Superior temporal gyrus (tissue), 1 donor: ENCODE data around the gene SEC23B.

Experiments
- DNase-seq: peaks from one replicate; pipeline ENCODE4 v3.0.0-alpha.2; 2016; ENCODE audit errors: extremely low spot score

The SEC23B gene

DNA sequence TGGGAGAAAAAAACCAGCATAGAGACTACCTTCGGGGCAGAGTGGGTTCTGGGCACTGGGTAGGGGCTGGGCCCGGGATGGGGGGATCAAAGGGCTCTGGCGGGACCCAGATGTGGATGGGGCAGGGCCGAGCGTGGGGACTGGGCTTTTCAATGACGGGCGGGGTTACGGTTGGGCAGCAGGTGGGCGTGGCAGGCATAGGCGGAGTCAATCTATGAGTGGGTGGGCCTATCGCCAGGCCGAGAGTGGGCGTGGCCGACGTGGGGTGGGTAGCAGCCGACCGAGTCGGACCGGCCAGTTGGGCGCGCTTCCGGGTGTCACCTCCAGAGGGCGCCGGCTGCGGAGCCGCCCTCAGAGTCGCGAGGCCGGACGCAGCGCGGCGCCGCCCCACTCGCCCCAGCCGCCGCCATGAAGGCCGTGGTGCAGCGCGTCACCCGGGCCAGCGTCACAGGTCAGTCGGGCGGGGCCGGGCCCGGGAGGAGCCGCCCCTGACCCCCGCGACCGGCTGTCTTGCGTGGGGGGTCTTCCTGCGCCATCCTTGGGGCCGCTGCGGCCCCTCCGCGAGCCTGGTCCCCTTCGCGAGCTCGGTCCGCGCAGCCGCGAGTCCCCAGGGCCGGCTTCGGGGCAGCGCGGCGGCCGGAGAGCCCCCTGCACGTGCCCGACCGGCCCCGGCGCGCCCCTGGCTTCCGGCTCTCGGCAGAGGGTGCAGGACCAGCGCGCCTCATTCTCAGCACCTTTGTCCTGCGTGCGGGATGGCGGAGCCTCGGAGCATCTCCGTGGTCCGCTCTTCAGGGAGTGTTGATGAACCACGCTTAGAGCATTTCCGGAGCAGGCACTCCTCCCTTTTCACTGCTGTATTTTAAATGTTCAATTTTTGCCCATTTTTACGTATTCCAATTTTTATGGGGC is 80.2 kb downstream of the SEC23B start, which contains the start of gene DTD1:
Gene DTD1, plus strand, starts transcription at position 390 of the 909 bp plus-strand sequence. Its CDS starts 19 bp downstream, at position 409.
- DNase-seq = peak; percentile 91

DNA sequence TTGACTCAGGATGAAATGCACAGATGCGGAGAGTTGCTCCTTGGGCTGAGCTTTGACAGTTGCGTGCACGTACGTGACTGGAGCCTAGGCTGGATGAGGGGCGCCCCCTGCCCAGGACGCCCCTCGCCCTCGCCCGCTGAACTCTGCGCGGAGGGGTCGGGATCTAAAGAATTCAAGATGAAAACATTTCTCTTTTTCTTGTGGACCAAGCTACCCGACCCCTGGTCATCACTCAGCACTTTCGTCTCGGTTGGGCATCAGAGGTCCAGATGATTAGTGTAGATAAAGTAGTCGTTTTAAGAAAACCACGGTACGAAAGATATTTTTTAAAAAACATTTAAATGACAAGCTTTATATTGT is 80.8 kb downstream of the SEC23B start:
- DNase-seq = peak; percentile 27

DNA sequence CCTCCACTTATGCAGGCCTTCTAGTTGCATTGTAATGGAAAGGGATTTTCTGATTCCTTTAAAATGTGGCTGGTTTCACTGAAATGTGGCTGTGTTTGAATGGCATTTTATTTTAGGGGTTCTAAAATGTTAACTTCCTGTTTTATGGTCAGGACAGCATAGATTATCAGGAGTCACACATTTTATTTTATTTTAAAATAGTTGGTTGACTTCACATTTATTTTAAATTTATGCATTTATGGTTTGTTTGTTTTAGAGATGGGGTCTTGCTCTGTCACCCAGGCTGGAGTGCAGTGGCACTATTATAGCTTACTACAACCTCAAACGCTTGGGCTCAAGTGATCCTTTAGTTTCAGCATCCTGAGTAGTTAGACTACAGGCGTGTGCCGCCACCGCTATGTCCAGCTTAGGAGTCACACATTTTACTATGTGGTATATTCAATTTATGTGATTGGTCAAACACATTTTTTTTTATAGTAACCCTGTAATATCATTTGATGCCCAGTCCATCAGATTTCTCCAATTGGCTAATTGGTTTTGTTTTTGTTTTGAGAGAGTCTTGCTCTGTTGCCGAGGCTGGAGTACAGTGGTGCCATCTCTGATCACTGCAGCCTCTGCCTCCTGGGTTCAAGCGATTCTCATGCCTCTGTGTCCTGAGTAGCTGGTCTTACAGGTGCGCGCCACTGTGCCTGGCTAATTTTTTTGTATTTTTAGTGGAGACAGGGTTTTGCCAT is 82.4 kb downstream of the SEC23B start:
- DNase-seq = no peak

DNA sequence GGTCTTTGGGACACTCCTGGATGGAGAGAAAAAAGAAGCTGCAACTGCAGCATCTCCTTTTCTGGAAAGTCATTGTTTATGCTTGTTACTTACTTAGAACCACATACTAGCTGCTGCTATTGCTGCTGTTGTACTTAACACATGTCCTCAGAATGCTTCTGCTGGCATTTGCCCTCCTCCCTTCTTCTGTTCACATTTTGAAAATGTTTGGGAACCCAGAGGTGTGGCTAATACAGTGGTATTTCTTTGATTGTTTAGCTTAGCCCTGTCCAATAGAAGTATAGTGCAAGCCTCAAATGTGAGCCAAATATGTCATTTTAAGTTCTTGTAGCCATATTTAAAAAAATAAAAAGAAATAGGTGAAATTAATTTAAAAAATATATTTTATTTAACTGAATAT is 88.5 kb downstream of the SEC23B start:
- DNase-seq = no peak

DNA sequence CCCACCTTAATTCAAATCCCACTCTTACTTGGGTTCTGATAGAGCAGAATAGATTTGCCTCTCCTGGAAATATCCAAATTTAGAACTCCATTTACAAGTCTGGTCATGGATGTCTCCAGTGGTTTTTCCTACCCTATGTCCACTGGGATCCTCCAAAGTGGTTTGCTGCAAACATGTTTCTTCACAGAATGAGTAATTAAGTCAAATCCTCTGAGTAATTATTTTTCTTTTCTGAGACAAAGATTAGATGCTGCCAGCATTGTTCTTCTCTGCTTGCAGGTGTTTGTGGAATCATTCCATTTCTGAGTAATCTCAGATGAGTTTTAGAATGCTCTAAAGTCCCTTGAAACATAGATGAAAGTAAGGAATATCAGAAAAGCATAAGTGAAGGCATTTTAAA is 102.0 kb downstream of the SEC23B start:
- no peak for DNase-seq
